Measurements from ENCODE around the gene KRT15.

KRT15 gene

GRCh38 chr17:41476866-41477815, 41.5 kb downstream of the KRT15 start:
- DNase-seq: no peak

DNA sequence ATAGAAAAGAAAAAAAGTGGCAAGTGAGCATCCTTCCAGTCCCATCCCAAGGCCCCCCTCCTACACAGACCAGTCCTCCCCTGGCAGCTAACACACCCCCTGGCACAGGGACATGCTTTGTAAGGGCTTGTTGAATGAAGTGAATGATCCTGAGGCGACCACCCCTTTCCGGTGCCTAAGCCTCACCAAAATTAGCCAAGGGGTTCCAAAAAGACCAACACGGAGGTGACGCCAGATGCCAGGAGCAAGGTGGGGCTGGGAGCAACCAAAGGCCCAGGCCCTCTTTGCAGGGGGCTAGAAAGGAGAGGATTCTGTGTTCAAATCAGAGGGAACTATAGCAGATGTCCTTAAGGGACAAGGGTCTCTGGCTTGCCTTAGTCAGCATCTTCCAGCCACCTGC, 43.3 kb downstream of the KRT15 start:
- no peak for DNase-seq

DNA sequence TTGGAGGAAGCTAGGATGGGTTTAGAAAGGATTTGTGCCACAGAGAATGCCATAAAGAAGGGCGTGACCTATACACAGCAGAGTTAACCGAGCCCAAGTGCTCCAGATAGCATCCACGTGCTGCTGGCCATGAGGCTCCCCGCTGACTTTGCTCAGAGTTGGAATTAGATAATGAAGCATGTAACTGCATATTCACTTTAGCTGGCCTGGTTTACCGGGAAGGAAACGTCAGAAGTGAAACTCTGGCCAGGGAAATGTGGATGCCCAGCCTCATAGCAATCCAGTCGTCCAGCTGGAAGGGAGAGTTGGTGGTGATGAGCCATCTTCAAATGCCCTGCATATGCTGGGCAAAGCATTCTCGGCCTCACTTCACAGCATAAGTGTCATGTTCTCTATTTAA, 43.8 kb downstream of the KRT15 start:
- DNase-seq: no peak

DNA sequence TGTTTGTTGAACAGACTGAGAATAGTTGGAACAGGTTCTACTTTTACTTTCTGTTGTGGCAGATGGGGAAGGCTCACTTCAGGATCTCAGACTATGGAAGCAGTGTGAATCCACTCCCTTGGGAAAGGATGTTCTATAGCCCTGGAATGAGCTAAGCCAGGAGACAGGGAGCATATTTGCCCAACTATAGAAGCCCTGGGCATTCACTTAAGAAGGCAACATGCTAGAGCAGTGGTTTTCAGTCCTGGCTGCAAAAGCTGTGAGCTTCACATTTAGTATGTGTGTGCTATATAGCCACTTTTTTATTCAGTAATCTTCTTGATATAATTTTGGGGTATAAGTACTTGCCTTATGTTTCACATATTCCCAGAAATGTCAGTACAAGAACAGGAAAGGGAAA, 50.3 kb downstream of the KRT15 start:
- no peak for DNase-seq

GRCh38 chr17:41467561-41467960, 51.1 kb downstream of the KRT15 start:
- DNase-seq: no peak

GRCh38 chr17:41466988-41467387, 51.7 kb downstream of the KRT15 start, which contains the start of gene KRT32:
TSS of gene KRT32 (minus strand) at chr17:41467386. CDS start at chr17:41467325, 61 bp downstream.
- DNase-seq: no peak

- DNase-seq: no peak
These were observed 54.0 kb downstream of the KRT15 start for GRCh38 chr17:41464682-41465081.

- DNase-seq: no peak
These were observed 54.5 kb downstream of the KRT15 start for GRCh38 chr17:41464173-41464572.

DNA sequence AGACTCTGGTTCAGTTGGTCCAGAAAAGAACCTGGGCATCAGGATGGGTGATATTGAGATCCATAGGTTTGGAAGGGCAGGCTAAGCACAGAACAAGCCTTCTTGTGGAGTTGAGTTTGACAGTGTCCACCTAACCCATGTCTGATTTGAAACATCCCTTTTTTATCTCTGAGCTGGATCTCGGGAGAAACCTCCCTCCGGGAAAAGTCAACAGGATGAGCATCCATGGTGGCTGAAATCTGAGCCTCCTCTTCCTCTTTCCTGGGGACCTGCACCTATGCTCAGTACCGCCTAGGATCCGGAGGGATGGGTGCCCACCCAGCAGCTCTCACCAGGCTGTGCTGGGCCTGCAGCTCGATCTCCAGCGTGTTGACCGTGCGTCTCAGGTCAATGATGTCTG, 54.9 kb downstream of the KRT15 start:
- no peak for DNase-seq

Data from bone marrow (tissue), 2 donors.